Measurements from ENCODE around the gene SIGLEC5.

The SIGLEC5 gene

DNA sequence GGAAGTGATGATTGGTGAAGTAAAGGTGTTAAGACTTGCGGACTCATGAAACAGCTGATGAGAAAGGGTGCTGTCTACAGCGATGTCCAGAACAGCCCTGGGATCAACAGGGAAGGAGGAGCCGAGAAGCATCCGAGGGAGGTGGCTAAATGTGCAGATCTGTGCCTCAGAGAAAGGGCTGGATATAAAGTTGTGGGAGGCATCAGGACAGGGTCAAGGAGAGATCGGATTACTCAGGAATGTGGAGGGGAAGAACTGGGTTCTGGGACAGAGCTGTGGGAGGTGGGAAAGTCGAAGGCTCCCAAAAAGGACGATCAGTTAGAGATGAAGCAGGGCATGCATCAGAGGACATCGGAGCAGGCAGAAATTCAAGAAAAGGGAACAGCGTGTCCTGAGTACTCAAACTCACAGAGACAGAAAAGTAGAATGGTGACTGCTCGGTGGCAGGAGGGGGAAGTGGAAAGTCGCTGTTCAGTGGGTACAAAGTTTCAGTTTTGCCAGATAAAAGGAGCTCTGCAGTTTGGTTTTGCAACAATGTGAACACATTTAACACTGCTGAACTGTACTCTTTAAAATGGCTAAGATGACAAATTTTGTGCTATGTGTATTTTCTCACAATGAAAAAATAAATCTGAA is 14.6 kb upstream of the SIGLEC5 start:
- TF ChIP-seq, protein P1, sequence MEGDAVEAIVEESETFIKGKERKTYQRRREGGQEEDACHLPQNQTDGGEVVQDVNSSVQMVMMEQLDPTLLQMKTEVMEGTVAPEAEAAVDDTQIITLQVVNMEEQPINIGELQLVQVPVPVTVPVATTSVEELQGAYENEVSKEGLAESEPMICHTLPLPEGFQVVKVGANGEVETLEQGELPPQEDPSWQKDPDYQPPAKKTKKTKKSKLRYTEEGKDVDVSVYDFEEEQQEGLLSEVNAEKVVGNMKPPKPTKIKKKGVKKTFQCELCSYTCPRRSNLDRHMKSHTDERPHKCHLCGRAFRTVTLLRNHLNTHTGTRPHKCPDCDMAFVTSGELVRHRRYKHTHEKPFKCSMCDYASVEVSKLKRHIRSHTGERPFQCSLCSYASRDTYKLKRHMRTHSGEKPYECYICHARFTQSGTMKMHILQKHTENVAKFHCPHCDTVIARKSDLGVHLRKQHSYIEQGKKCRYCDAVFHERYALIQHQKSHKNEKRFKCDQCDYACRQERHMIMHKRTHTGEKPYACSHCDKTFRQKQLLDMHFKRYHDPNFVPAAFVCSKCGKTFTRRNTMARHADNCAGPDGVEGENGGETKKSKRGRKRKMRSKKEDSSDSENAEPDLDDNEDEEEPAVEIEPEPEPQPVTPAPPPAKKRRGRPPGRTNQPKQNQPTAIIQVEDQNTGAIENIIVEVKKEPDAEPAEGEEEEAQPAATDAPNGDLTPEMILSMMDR (IDR thresholded peaks at IDR 0.05), result no peak

DNA sequence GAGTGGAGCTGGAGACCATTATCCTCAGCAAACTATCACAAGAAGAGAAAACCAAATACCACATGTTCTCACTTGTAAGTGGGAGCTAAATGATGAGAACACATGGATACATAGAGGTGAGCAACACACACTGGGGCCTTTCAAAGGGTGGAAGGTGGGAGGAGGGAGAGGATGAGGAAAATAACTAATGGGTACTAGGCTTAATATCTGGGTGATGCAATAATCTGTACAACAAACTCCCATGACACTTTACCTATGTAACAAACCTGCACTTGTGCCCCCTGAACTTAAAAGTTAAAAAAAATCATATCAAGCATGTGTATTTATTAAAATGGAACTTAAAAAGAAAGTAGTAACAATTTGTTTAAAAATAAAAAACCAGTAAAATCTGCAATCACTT is 11.4 kb upstream of the SIGLEC5 start:
- TF ChIP-seq, protein P1 (IDR thresholded peaks at IDR 0.05), result no peak

DNA sequence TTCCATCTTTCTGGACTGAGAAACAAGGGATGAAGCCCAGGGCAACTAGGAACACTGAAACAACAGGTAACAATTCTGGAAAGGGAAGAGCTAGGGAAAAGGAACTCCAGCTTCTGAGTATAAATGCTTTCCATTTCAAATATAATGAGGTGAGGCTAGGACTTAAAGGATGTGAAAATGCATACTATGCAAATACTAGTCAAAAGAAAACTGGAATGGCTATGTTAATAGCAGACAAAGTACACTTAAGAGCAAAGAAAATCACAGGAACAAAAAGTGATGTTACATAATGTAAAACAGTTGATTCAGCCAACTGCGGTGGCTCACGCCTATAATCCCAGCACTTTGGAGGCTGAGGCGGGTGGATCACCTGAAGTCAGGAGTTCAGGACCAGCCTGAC is 10.2 kb upstream of the SIGLEC5 start:
- TF ChIP-seq, protein P1 (IDR thresholded peaks at IDR 0.05), result no peak

DNA sequence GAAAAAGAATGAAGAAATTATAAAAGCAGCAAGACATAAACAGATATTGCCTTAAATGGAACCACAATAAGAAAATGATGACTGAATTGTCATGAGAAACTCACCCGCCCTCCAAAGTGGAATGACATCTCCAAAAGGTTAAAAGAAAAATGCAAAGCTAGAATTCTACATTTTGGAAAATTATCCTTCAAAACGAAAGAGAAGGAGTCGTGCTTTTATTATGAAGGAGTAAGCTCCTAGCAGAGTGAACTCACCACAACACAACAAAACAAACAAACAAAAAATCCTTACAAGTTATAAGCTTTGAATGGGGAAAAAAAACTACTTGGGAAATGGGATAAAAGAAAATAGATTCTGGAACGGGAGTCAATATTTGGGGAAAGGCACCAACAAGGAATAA is 9.7 kb upstream of the SIGLEC5 start:
- TF ChIP-seq, protein P1 (IDR thresholded peaks at IDR 0.05), result no peak

DNA sequence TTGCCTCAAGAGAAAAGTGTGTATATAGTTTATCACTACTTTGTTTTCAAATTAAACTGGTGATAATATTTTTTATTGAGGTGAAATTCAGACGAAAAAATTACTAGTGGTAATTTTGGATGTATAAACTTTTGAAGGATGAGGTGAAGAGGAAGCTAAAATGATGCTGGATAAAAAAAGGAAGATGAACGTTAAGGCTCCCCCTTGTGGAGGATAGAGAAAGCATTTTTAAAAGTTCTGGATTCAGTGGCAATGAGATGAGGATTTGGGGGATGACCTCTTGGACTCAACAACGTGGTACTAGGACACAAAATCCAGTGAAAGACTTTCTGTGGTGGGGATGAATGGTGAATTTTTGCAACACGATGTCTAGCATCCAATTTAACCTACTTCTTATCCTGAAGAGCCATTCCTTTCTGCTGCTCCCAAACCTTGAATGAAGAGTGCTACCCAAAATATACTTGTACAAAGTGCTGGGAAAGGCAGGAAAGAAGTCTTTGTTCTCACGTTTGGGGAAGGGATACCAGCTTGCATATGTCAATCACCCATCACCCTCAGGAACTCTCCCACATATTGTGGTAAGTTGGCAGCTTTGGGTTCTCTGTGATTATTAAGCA is 7.3 kb upstream of the SIGLEC5 start:
- TF ChIP-seq, protein P1 (IDR thresholded peaks at IDR 0.05), result peak; percentile 53

DNA sequence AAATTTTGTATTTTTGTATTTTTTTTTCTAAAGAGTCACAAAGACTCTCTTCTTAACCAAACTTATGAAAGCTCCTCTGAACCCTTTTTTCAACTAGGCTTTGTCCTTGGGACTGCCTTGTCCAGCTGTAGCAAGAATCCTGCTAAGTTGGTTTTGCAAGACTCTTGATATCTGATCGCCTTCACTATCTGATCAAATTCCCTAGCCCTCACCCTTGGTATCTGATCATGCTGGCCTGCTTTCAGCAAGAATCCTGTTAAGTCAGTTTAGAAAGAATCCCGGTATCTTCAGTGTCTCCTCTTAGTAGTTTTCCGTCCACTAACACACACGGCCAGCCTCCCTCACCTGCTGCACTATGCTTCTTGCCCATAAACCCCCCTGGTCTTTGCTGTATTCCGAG is 1.9 kb upstream of the SIGLEC5 start:
- TF ChIP-seq, protein P1 (IDR thresholded peaks at IDR 0.05), result no peak

DNA sequence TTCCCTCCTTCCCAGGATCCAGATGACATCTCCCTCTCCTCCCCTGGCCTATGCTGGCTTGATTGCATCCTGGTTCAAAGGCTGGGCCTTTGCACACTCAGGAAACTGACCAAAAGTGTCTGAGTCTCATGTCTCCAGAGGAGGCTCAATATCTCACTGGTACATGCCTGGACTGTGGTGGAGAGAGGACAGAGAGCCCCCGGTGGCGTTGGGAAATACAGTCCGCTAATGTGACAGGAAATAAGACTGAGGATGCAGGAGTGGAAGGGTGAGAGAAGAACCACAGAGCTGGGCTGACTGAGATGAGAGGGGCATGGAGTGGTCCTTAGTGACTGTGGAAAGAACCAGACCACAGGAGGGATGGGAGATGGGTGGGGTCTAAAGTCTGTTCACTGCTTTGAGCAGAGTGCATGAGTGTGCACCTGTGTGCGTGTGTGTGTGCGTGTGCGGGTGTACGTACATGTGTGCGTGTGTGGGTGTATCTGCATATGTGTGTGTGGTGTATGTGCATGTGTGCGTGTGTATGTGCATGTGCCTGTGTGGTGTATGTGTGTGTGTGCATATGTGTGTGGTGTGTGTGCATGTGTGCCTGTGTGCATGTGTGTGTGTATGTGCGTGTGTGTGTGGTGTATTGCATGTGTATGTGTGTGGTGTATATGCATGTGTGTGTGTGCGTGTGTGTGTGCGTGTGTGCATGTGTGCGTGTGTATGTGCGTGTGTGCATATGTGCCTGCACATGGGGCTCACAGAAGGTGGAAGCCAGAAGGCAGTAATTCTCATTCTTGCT is 1.9 kb downstream of the SIGLEC5 start:
- TF ChIP-seq, protein P1 (IDR thresholded peaks at IDR 0.05), result no peak

All from LNCAP (cell line).